GM12865 (cell line): Measurements from ENCODE around the gene HMCN1.

ENCODE experiments used
- DNase-seq: peaks from one replicate; pipeline ENCODE4 v3.0.0; 2010; ENCODE audit warnings: low read depth
- H3K4me3 ChIP-seq: 2 replicates; pipeline ENCODE4 v1.5.1; 2011; ENCODE audit warnings: mild to moderate bottlenecking, low read depth, low read length, control low read depth
- TF ChIP-seq, protein P1 (sequence below): IDR thresholded peaks from 2 replicates; pipeline ENCODE4 v1.5.1; 2011; ENCODE audit warnings: low read length, control low read depth, low read depth, inconsistent platforms; ENCODE audit not compliant: insufficient read depth; ENCODE audit errors: missing control alignments

Gene HMCN1

GRCh38 chr1:186220067-186220466 is 485.9 kb downstream of the HMCN1 start:
- TF ChIP-seq, protein P1, sequence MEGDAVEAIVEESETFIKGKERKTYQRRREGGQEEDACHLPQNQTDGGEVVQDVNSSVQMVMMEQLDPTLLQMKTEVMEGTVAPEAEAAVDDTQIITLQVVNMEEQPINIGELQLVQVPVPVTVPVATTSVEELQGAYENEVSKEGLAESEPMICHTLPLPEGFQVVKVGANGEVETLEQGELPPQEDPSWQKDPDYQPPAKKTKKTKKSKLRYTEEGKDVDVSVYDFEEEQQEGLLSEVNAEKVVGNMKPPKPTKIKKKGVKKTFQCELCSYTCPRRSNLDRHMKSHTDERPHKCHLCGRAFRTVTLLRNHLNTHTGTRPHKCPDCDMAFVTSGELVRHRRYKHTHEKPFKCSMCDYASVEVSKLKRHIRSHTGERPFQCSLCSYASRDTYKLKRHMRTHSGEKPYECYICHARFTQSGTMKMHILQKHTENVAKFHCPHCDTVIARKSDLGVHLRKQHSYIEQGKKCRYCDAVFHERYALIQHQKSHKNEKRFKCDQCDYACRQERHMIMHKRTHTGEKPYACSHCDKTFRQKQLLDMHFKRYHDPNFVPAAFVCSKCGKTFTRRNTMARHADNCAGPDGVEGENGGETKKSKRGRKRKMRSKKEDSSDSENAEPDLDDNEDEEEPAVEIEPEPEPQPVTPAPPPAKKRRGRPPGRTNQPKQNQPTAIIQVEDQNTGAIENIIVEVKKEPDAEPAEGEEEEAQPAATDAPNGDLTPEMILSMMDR = no peak
- no peak for DNase-seq
- no peak overlapping the region for H3K4me3 ChIP-seq

DNA sequence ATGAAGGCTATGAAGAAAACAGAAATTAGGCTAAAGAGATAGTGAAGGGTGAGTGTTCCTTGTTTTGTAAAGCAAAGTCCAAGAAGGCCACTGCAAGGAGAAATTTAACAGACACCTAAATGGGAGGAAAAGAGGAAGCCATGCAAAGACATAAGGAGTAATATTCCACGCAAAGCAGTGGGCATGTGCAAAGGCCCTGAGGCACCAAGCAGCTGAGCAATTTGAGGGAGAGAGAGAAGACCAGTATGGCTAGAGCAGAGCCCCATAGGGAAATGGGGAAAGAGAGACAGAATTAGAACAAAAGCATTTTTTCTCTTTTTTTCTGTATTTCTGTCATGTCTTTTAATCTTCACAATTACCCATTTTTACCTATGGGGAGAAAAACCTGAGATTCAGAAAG is 486.7 kb downstream of the HMCN1 start:
- no peak for DNase-seq
- H3K4me3 ChIP-seq = no peak overlapping the region
- TF ChIP-seq, protein P1 = no peak

- H3K4me3 ChIP-seq = no peak overlapping the region
- no peak for DNase-seq
- TF ChIP-seq, protein P1 = no peak
These were observed 490.9 kb downstream of the HMCN1 start for GRCh38 chr1:186225096-186225495.

- TF ChIP-seq, protein P1 = no peak
- DNase-seq = no peak
- H3K4me3 ChIP-seq = no peak overlapping the region
These were observed 494.6 kb downstream of the HMCN1 start for GRCh38 chr1:186228749-186229148.

- H3K4me3 ChIP-seq = no peak overlapping the region
- DNase-seq = no peak
- TF ChIP-seq, protein P1 = no peak
These were observed 497.8 kb downstream of the HMCN1 start for GRCh38 chr1:186231861-186232436.

DNA sequence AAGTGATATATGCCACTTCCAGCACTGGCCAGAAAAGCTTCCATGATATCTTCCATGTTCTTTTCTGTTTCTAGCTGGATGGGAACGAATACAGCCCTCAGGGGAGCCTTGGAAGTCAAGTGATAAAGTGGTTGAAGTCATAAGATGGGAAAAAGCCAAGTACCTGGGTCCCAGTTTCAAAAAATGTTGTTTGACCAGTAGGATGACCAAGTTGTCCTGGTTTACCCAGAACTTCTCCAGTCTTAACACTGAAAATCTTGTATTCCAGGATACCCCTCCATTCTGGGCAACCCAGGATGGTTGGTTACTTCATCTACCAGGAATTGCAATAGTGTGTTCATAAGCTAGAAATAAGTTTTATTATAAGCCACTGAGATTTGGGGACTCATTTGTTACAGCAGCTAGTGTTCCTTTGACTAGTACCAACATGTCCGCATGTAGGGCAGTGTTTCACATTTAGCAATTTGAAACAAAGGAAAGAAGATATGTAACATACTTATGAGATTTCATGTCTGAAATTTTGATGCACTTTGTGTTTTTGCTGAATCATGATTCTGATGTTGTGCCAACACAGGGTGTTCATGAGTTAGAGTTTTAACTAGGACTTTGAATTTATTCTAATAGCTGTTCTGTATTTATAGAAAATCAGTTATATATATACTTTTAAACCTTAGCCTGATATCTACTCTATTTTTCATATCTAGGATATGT is 500.9 kb downstream of the HMCN1 start:
- no peak for DNase-seq
- TF ChIP-seq, protein P1 = no peak
- no peak overlapping the region for H3K4me3 ChIP-seq

DNA sequence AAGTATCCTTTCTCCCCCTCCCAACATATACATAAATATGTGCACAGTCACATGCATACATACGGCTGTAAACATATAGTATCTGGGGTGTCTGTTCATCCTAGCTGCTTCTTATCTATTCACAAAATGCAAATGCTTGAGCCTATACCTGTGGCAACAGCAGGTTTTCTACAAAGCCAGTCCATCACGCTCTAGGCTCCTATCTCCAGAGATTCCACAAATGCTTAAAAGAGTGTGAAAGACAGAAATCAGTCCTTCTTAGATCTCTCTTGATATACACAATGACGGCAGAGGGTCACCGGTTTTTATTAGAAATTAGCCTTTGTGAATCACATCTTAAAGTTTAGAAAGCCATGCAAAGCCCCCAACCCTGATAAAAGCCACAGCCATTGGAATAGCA is 501.5 kb downstream of the HMCN1 start:
- TF ChIP-seq, protein P1 = no peak
- no peak for DNase-seq
- H3K4me3 ChIP-seq = no peak overlapping the region
